Esophagus muscularis mucosa (tissue), 4 donors: ENCODE data around the gene PPARD. TPM values are rescaled to one million over a fixed set of nuclear protein-coding genes. Genes with fewer than 3 reads are reported as not detected.

ENCODE experiments used
- DNase-seq: peaks from one replicate; pipeline ENCODE4 v3.0.0-alpha.2; 2017; ENCODE audit errors: extremely low spot score
- H3K27ac ChIP-seq, 4 donors: fragments of 200-600 bp; sonication (generic); replicated peaks in 1 of 4; 1 replicate in 3 of 4; 2 replicates in 1 of 4; pipeline ENCODE4 v1.5.1; 2016 to 2019; ENCODE audit warnings: mild to moderate bottlenecking in 1 of 4
- H3K27me3 ChIP-seq, 4 donors: fragments of 200-600 bp; sonication (generic); one replicate each; pipeline versions ENCODE4 v1.5.1 to v1.6.0; 2016 to 2019
- H3K36me3 ChIP-seq, 4 donors: fragments of 200-600 bp; sonication (generic); one replicate each; pipeline ENCODE4 v1.5.1; 2016 to 2019
- H3K4me1 ChIP-seq, 4 donors: fragments of 200-600 bp; sonication (generic); one replicate each; pipeline ENCODE4 v1.5.1; 2016 to 2019
- H3K4me3 ChIP-seq, 4 donors: fragments of 200-600 bp; sonication (generic); 1 replicate in 2 of 4; 2 replicates in 2 of 4; pipeline ENCODE4 v1.5.1; 2016 to 2019; ENCODE audit warnings: mild to moderate bottlenecking in 4 of 4, moderate library complexity in 1 of 4
- H3K9me3 ChIP-seq, 4 donors: fragments of 200-600 bp; sonication (generic); 1 replicate in 3 of 4; 2 replicates in 1 of 4; pipeline ENCODE4 v1.5.1; 2016 to 2019
- EP300 ChIP-seq: sonication (generic); formaldehyde crosslinking; IDR thresholded peaks from one replicate; pipeline ENCODE4 v1.6.1; 2017; ENCODE audit warnings: antibody characterized with exemption
- POLR2A ChIP-seq: fragments of 450-650 bp; IDR thresholded peaks from one replicate; pipeline ENCODE4 v1.6.1; 2017; ENCODE audit warnings: antibody characterized with exemption, moderate library complexity, mild to moderate bottlenecking, low read depth
- POLR2AphosphoS5 ChIP-seq, 2 donors: sonication (generic); formaldehyde crosslinking; IDR thresholded peaks; one replicate each; pipeline ENCODE4 v1.6.1; 2017; ENCODE audit warnings: antibody characterized with exemption in 2 of 2
- WGBS: methylation state at CpG from one replicate; pipeline ENCODE4 v1.1.5; 2018; 5-methylcytosine and 5-hydroxymethylcytosine counted together
- intact Hi-C: fragments of 100-400 bp; cut with DNase I; formaldehyde crosslinking; loops from one replicate; pipeline ENCODE4 v1.15.1; 2023
- total RNA-seq, 4 donors: library from RNA; depleted of rRNA; stranded (reverse); fragments of >200 nt; gene quantifications; one replicate each; pipeline versions ENCODE4 v1.1.0 to v1.2.1, GENCODE V29; 2016
- TF ChIP-seq, protein P1 (sequence below), 3 experiments: fragments of 200-600 bp in 2 of 3; fragments of 450-650 bp in 1 of 3; sonication (generic) in 2 of 3; IDR thresholded peaks; one replicate each; pipeline ENCODE4 v1.5.1; 2017 to 2019; ENCODE audit warnings: antibody characterized with exemption in 3 of 3, mild to moderate bottlenecking in 2 of 3, moderate library complexity in 1 of 3

The PPARD gene
- total RNA-seq, 4 donors from 2014 or later, result 10.8 to 22.4 (median 16.0) TPM

- Histone ChIP-seq H3K27ac (no peak overlapping the region), H3K4me3 (no peak overlapping the region), H3K9me3 (no peaks in the 10 kb centered on the region), H3K4me1 (peaks cover 0 to under 1% (median 0%) of the 10 kb centered on the region in 4 donors), H3K36me3 (peaks cover 0 to 38% (median 27%) of the 10 kb centered on the region in 4 donors), H3K27me3 (no peaks in the 10 kb centered on the region)
- TF ChIP-seq, protein P1, sequence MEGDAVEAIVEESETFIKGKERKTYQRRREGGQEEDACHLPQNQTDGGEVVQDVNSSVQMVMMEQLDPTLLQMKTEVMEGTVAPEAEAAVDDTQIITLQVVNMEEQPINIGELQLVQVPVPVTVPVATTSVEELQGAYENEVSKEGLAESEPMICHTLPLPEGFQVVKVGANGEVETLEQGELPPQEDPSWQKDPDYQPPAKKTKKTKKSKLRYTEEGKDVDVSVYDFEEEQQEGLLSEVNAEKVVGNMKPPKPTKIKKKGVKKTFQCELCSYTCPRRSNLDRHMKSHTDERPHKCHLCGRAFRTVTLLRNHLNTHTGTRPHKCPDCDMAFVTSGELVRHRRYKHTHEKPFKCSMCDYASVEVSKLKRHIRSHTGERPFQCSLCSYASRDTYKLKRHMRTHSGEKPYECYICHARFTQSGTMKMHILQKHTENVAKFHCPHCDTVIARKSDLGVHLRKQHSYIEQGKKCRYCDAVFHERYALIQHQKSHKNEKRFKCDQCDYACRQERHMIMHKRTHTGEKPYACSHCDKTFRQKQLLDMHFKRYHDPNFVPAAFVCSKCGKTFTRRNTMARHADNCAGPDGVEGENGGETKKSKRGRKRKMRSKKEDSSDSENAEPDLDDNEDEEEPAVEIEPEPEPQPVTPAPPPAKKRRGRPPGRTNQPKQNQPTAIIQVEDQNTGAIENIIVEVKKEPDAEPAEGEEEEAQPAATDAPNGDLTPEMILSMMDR (IDR thresholded peaks at IDR 0.05), result no peak
- TF ChIP-seq POLR2A (no peak), POLR2AphosphoS5 (IDR thresholded peaks at IDR 0.05) (no peak)
- 90% methylated on average over 5 of the region's 5 CpGs for WGBS
- no peak for DNase-seq
- intact Hi-C loops, result no loop called here
Measured at GRCh38 chr6:35409245-35409644, 66.9 kb downstream of the PPARD start.

DNA sequence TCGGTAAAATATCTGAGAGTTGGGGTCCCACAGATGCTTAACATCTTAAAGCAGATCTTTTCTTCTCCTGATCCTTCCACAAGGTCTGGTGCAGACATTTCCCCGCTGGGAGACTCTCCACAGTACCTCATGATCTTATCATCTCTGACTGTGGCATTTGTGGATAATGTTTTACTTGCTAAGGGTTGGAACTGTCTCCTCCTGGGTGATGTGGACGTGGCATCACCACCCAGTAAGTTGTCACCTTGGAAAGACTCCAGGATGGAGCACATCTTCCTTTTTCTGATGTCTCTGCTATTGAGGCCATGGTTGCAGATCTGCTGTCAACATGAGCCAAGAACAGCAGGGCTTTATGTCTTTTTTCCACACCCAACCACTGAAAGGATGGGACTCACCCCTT is 67.8 kb downstream of the PPARD start:
- Histone ChIP-seq H3K27me3 (no peaks in the 10 kb centered on the region), H3K36me3 (peaks cover 0 to 43% (median 27%) of the 10 kb centered on the region in 4 donors), H3K27ac (no peak overlapping the region), H3K4me3 (no peak overlapping the region), H3K9me3 (no peaks in the 10 kb centered on the region), H3K4me1 (peaks cover 6 to 9% (median 8%) of the 10 kb centered on the region in 4 donors)
- intact Hi-C loops, result no loop called here
- TF ChIP-seq POLR2A (no peak), EP300 (no peak), POLR2AphosphoS5 (IDR thresholded peaks at IDR 0.05) (no peak)
- TF ChIP-seq, protein P1 (IDR thresholded peaks at IDR 0.05), result no peak
- DNase-seq, result no peak
- 78% methylated on average over 3 of the region's 3 CpGs for WGBS

DNA sequence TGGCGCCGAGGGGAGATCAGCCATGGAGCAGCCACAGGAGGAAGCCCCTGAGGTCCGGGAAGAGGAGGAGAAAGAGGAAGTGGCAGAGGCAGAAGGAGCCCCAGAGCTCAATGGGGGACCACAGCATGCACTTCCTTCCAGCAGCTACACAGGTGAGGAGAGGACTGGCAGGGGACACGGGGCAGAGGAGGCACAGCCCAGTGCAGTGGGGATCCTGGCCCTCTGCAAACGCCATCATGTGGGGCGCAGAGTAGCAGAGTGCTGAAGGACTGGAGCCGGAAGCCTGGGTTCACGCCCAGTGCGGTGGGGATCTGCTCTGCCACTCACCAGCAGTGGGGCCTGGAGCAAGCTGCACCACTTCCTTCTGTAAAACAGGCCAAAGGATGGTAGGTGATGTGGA is 68.7 kb downstream of the PPARD start:
- no peak overlapping the region for H3K4me3 ChIP-seq
- TF ChIP-seq POLR2AphosphoS5 (IDR thresholded peaks at IDR 0.05), result no peak
- no peak for TF ChIP-seq POLR2A
- TF ChIP-seq EP300, result no peak
- TF ChIP-seq, protein P1 (IDR thresholded peaks at IDR 0.05), result no peak
- H3K27me3 ChIP-seq, result no peaks in the 10 kb centered on the region
- peaks cover 7 to 14% (median 13%) of the 10 kb centered on the region in 4 donors for H3K4me1 ChIP-seq
- intact Hi-C loops, result no loop called here
- 87% methylated on average over 6 of the region's 9 CpGs for WGBS
- H3K36me3 ChIP-seq, result peaks cover 0 to 43% (median 27%) of the 10 kb centered on the region in 4 donors
- no peak for DNase-seq
- H3K27ac ChIP-seq, result no peak overlapping the region
- H3K9me3 ChIP-seq, result no peaks in the 10 kb centered on the region

DNA sequence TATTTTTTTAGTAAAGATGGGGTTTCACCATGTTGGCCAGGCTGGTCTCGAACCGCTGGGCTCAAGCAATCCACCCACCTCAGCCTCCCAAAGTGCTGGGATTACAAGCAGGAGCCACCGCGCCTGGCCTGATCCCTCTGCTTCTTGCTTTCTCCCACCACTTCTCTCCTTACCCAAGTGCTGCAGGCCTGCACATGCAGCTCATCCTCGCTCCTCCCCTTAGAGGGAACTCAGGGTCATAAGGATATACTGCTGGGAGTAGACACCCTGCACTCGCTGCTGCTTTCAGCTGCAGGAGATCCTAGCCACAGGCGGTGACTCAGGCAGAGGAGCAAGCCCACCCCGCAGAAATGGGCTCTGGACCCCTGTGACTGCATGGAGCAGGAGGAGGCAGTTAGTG is 69.7 kb downstream of the PPARD start:
- Histone ChIP-seq H3K4me1 (peaks cover 7 to 14% (median 13%) of the 10 kb centered on the region in 4 donors), H3K4me3 (no peak overlapping the region), H3K9me3 (no peaks in the 10 kb centered on the region), H3K36me3 (peaks cover 0 to 50% (median 30%) of the 10 kb centered on the region in 4 donors), H3K27me3 (no peaks in the 10 kb centered on the region), H3K27ac (no peak overlapping the region)
- intact Hi-C loops, result no loop called here
- TF ChIP-seq EP300 (no peak), POLR2A (no peak)
- TF ChIP-seq, protein P1 (IDR thresholded peaks at IDR 0.05), result no peak
- WGBS, result 97% methylated on average over 8 of the region's 8 CpGs
- DNase-seq, result no peak

DNA sequence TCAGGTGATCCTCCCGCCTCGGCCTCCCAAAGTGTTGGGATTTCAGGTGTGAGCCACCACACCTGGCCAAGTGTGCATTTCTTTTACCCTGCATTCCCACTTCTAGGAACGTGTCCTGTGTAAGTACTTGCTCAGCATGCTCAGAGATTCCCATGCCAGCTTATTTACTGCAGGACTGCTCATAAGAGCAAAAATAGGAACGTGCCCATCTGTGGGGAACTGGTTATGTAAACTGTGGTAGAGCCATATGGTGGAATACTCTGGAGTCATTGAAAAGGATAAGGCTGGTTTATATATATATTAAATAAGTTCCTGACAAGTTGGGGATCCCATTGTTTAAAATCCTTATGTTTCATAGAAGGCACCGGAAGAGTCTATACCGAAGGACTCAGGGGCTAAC is 71.6 kb downstream of the PPARD start:
- H3K9me3 ChIP-seq, result no peaks in the 10 kb centered on the region
- no peak overlapping the region for H3K27ac ChIP-seq
- no peak overlapping the region for H3K4me3 ChIP-seq
- 96% methylated on average over 6 of the region's 6 CpGs for WGBS
- H3K27me3 ChIP-seq, result no peaks in the 10 kb centered on the region
- no peak for TF ChIP-seq POLR2AphosphoS5 (IDR thresholded peaks at IDR 0.05)
- TF ChIP-seq EP300, result no peak
- TF ChIP-seq POLR2A, result no peak
- TF ChIP-seq, protein P1 (IDR thresholded peaks at IDR 0.05), result no peak
- peaks cover 0 to 67% (median 38%) of the 10 kb centered on the region in 4 donors for H3K36me3 ChIP-seq
- H3K4me1 ChIP-seq, result peaks cover 7 to 22% (median 13%) of the 10 kb centered on the region in 4 donors
- DNase-seq, result no peak
- intact Hi-C loops, result loop anchor here (2.0 kb wide), 1 partner anchor 71 kb away; the partner anchor contains the start of gene PPARD
